ENCODE results near the gene KANK2.

Gene KANK2

GRCh38 chr19:11225172-11225571 is 27.8 kb upstream of the KANK2 start:
- no peak for DNase-seq

GRCh38 chr19:11224429-11224828 is 27.1 kb upstream of the KANK2 start:
- DNase-seq, result no peak

GRCh38 chr19:11223200-11223599 is 25.9 kb upstream of the KANK2 start:
- no peak for DNase-seq

- no peak for DNase-seq
Observed at GRCh38 chr19:11221082-11221598, 23.8 kb upstream of the KANK2 start.

GRCh38 chr19:11214387-11214786 is 17.0 kb upstream of the KANK2 start:
- DNase-seq, result no peak

- DNase-seq, result no peak
Observed at GRCh38 chr19:11210656-11210928, 13.2 kb upstream of the KANK2 start.

- no peak for DNase-seq
Observed at GRCh38 chr19:11209839-11210655, 12.7 kb upstream of the KANK2 start.

- no peak for DNase-seq
Observed at GRCh38 chr19:11208561-11209471, 11.5 kb upstream of the KANK2 start.

- DNase-seq, result no peak
Observed at GRCh38 chr19:11205939-11206570, 8.7 kb upstream of the KANK2 start.

- peak; percentile 30 for DNase-seq
Observed at GRCh38 chr19:11204943-11205349, 7.6 kb upstream of the KANK2 start.

GRCh38 chr19:11204076-11204602 is 6.8 kb upstream of the KANK2 start:
- no peak for DNase-seq

- peak; percentile 15 for DNase-seq
Observed at GRCh38 chr19:11203194-11204075, 6.1 kb upstream of the KANK2 start.

GRCh38 chr19:11202488-11203193 is 5.3 kb upstream of the KANK2 start:
- DNase-seq, result no peak

GRCh38 chr19:11201791-11202190 is 4.4 kb upstream of the KANK2 start:
- no peak for DNase-seq

- DNase-seq, result no peak
Observed at GRCh38 chr19:11200931-11201330, 3.6 kb upstream of the KANK2 start.

- DNase-seq, result no peak
Observed at GRCh38 chr19:11200015-11200574, 2.8 kb upstream of the KANK2 start.

- DNase-seq, result no peak
Observed at GRCh38 chr19:11199517-11199916, 2.2 kb upstream of the KANK2 start.

GRCh38 chr19:11198769-11199424 is 1.6 kb upstream of the KANK2 start:
- no peak for DNase-seq

GRCh38 chr19:11198175-11198534 is 810 bp upstream of the KANK2 start:
- no peak for DNase-seq

- no peak for DNase-seq
Observed at GRCh38 chr19:11196406-11197287, 698 bp downstream of the KANK2 start.
